ENCODE data around the gene LOC101059915.

GRCh38 chrX:71619193-71619592 is 48.2 kb upstream of the LOC101059915 start:
- TF ChIP-seq ZNF274 (IDR thresholded peaks at IDR 0.05; ENCODE audit: low read depth, low read length) (no peak), YY1 (IDR thresholded peaks at IDR 0.05; ENCODE audit: insufficient read depth, insufficient read length) (no peak)

Data from NT2/D1 (cell line).